Activated naive CD8-positive, alpha-beta T cell (primary cell): Measurements from ENCODE around the gene CCDC33.

Source experiments
- H3K27ac Mint-ChIP-seq: one replicate; pipeline ENCODE4 v1.8.0; 2021; ENCODE audit warnings: mixed read lengths
- H3K27me3 Mint-ChIP-seq: one replicate; pipeline ENCODE4 v1.8.0; 2021; ENCODE audit warnings: mixed read lengths
- H3K36me3 Mint-ChIP-seq: one replicate; pipeline ENCODE4 v1.8.0; 2021; ENCODE audit warnings: mixed read lengths
- H3K4me1 Mint-ChIP-seq: one replicate; pipeline ENCODE4 v1.8.0; 2021; ENCODE audit warnings: low read depth, mixed read lengths
- H3K4me3 Mint-ChIP-seq: one replicate; pipeline ENCODE4 v1.8.0; 2021; ENCODE audit warnings: mild to moderate bottlenecking, mixed read lengths
- H3K9me3 Mint-ChIP-seq: one replicate; pipeline ENCODE4 v1.8.0; 2021; ENCODE audit warnings: low read depth, mixed read lengths

CCDC33 gene

GRCh38 chr15:74235962-74236361, at the start of gene CCDC33:
CCDC33 (plus strand) TSS chr15:74236326; CDS start chr15:74236720, 394 bp downstream.
- Mint-ChIP-seq H3K36me3 (no peaks in the 10 kb centered on the region), H3K27me3 (no peaks in the 10 kb centered on the region), H3K4me3 (no peak within 1 kb of the TSS), H3K4me1 (no peaks in the 10 kb centered on the region), H3K27ac (no peak within 1 kb of the TSS), H3K9me3 (no peaks in the 10 kb centered on the region)

GRCh38 chr15:74188216-74188615, 47.9 kb upstream of the CCDC33 start:
- no peak overlapping the region for H3K27ac Mint-ChIP-seq
- H3K9me3 Mint-ChIP-seq = no peaks in the 10 kb centered on the region
- no peaks in the 10 kb centered on the region for H3K4me1 Mint-ChIP-seq
- H3K27me3 Mint-ChIP-seq = no peaks in the 10 kb centered on the region
- no peak overlapping the region for H3K4me3 Mint-ChIP-seq
- H3K36me3 Mint-ChIP-seq = no peaks in the 10 kb centered on the region

- H3K36me3 Mint-ChIP-seq = no peaks in the 10 kb centered on the region
- H3K4me3 Mint-ChIP-seq = no peak overlapping the region
- no peaks in the 10 kb centered on the region for H3K9me3 Mint-ChIP-seq
- no peak overlapping the region for H3K27ac Mint-ChIP-seq
- no peaks in the 10 kb centered on the region for H3K27me3 Mint-ChIP-seq
- H3K4me1 Mint-ChIP-seq = no peaks in the 10 kb centered on the region
These were observed 44.3 kb upstream of the CCDC33 start for GRCh38 chr15:74191798-74192197.

GRCh38 chr15:74192751-74193150, 43.4 kb upstream of the CCDC33 start:
- H3K36me3 Mint-ChIP-seq = no peaks in the 10 kb centered on the region
- H3K27ac Mint-ChIP-seq = no peak overlapping the region
- H3K4me3 Mint-ChIP-seq = no peak overlapping the region
- H3K9me3 Mint-ChIP-seq = no peaks in the 10 kb centered on the region
- H3K27me3 Mint-ChIP-seq = no peaks in the 10 kb centered on the region
- no peaks in the 10 kb centered on the region for H3K4me1 Mint-ChIP-seq

GRCh38 chr15:74193299-74193718, 42.8 kb upstream of the CCDC33 start:
- Mint-ChIP-seq H3K9me3 (no peaks in the 10 kb centered on the region), H3K4me1 (no peaks in the 10 kb centered on the region)

GRCh38 chr15:74193905-74194304, 42.2 kb upstream of the CCDC33 start:
- no peak overlapping the region for H3K27ac Mint-ChIP-seq
- no peak overlapping the region for H3K4me3 Mint-ChIP-seq
- no peaks in the 10 kb centered on the region for H3K9me3 Mint-ChIP-seq
- H3K36me3 Mint-ChIP-seq = no peaks in the 10 kb centered on the region
- H3K27me3 Mint-ChIP-seq = no peaks in the 10 kb centered on the region
- H3K4me1 Mint-ChIP-seq = no peaks in the 10 kb centered on the region

More at GRCh38 chr15:74193299-74193718, 42.8 kb upstream of the CCDC33 start:
- H3K4me3 Mint-ChIP-seq = no peak overlapping the region
- no peaks in the 10 kb centered on the region for H3K36me3 Mint-ChIP-seq
- H3K27me3 Mint-ChIP-seq = no peaks in the 10 kb centered on the region
- no peak overlapping the region for H3K27ac Mint-ChIP-seq

- no peak overlapping the region for H3K27ac Mint-ChIP-seq
- H3K9me3 Mint-ChIP-seq = no peaks in the 10 kb centered on the region
- H3K4me1 Mint-ChIP-seq = no peaks in the 10 kb centered on the region
- no peaks in the 10 kb centered on the region for H3K36me3 Mint-ChIP-seq
- no peaks in the 10 kb centered on the region for H3K27me3 Mint-ChIP-seq
- H3K4me3 Mint-ChIP-seq = no peak overlapping the region
These were observed 41.3 kb upstream of the CCDC33 start for GRCh38 chr15:74194572-74195559.

GRCh38 chr15:74196175-74196574, 40.0 kb upstream of the CCDC33 start:
- H3K9me3 Mint-ChIP-seq = no peaks in the 10 kb centered on the region
- no peaks in the 10 kb centered on the region for H3K27me3 Mint-ChIP-seq
- H3K27ac Mint-ChIP-seq = no peak overlapping the region
- no peaks in the 10 kb centered on the region for H3K36me3 Mint-ChIP-seq
- H3K4me3 Mint-ChIP-seq = no peak overlapping the region
- H3K4me1 Mint-ChIP-seq = no peaks in the 10 kb centered on the region

- Mint-ChIP-seq H3K9me3 (no peaks in the 10 kb centered on the region), H3K4me3 (no peak overlapping the region), H3K27me3 (no peaks in the 10 kb centered on the region), H3K36me3 (no peaks in the 10 kb centered on the region), H3K27ac (no peak overlapping the region), H3K4me1 (no peaks in the 10 kb centered on the region)
These were observed 38.8 kb upstream of the CCDC33 start for GRCh38 chr15:74197176-74197965.

GRCh38 chr15:74199297-74199652, 36.9 kb upstream of the CCDC33 start:
- H3K27me3 Mint-ChIP-seq = no peaks in the 10 kb centered on the region
- H3K4me3 Mint-ChIP-seq = no peak overlapping the region
- no peak overlapping the region for H3K27ac Mint-ChIP-seq
- H3K9me3 Mint-ChIP-seq = no peaks in the 10 kb centered on the region
- H3K36me3 Mint-ChIP-seq = no peaks in the 10 kb centered on the region
- peaks cover 3% of the 10 kb centered on the region for H3K4me1 Mint-ChIP-seq

- no peak overlapping the region for H3K4me3 Mint-ChIP-seq
- no peaks in the 10 kb centered on the region for H3K36me3 Mint-ChIP-seq
- no peaks in the 10 kb centered on the region for H3K27me3 Mint-ChIP-seq
- no peak overlapping the region for H3K27ac Mint-ChIP-seq
- no peaks in the 10 kb centered on the region for H3K9me3 Mint-ChIP-seq
- peaks cover 3% of the 10 kb centered on the region for H3K4me1 Mint-ChIP-seq
These were observed 35.7 kb upstream of the CCDC33 start for GRCh38 chr15:74200412-74200815.

- no peaks in the 10 kb centered on the region for H3K9me3 Mint-ChIP-seq
- no peaks in the 10 kb centered on the region for H3K27me3 Mint-ChIP-seq
- peaks cover 3% of the 10 kb centered on the region for H3K4me1 Mint-ChIP-seq
- H3K4me3 Mint-ChIP-seq = no peak overlapping the region
- H3K36me3 Mint-ChIP-seq = no peaks in the 10 kb centered on the region
- no peak overlapping the region for H3K27ac Mint-ChIP-seq
These were observed 35.2 kb upstream of the CCDC33 start for GRCh38 chr15:74200871-74201419.

- H3K9me3 Mint-ChIP-seq = no peaks in the 10 kb centered on the region
- H3K27me3 Mint-ChIP-seq = no peaks in the 10 kb centered on the region
- peaks cover 3% of the 10 kb centered on the region for H3K4me1 Mint-ChIP-seq
- no peak overlapping the region for H3K27ac Mint-ChIP-seq
- H3K4me3 Mint-ChIP-seq = no peak overlapping the region
- H3K36me3 Mint-ChIP-seq = no peaks in the 10 kb centered on the region
These were observed 34.3 kb upstream of the CCDC33 start for GRCh38 chr15:74201710-74202420.

- H3K4me3 Mint-ChIP-seq = no peak within 1 kb of the TSS
- H3K36me3 Mint-ChIP-seq = no peaks in the 10 kb centered on the region
- H3K27ac Mint-ChIP-seq = no peak within 1 kb of the TSS
- peaks cover 3% of the 10 kb centered on the region for H3K27me3 Mint-ChIP-seq
- H3K4me1 Mint-ChIP-seq = peaks cover 3% of the 10 kb centered on the region
- H3K9me3 Mint-ChIP-seq = no peaks in the 10 kb centered on the region
These were observed 33.4 kb upstream of the CCDC33 start, which contains the start of gene STRA6 for GRCh38 chr15:74202452-74203401. STRA6 (minus strand) TSS chr15:74202787; CDS start chr15:74202267, 520 bp downstream.
